Activated CD8-positive, alpha-beta T cell treated with anti-CD3 and anti-CD28 coated beads for 36 hours (primary cell): ENCODE results near the gene DCTN4. TPM values are rescaled to one million over a fixed set of nuclear protein-coding genes. Genes with fewer than 3 reads are reported as not detected.

ENCODE experiments used
- ATAC-seq: fragments of 200-7000 bp; cut with Tn5 transposase; one replicate; pipeline ENCODE4 v1.10.0; 2021; ENCODE audit warnings: mild to moderate bottlenecking, moderate library complexity
- CTCF ChIA-PET: fragments of 350-600 bp; sonication (Branson Sonifier 250); formaldehyde crosslinking; loops from one replicate; lab custom pipeline; 2021; ENCODE audit warnings: antibody characterized with exemption; lab: Charles Lee
- POLR2A ChIA-PET: fragments of 350-600 bp; sonication (Branson Sonifier 250); formaldehyde crosslinking; loops from one replicate; lab custom pipeline; 2021; ENCODE audit warnings: antibody characterized with exemption; lab: Charles Lee
- DNase-seq: peaks from one replicate; pipeline ENCODE4 v3.0.0-alpha.2; 2020
- H3K27ac Mint-ChIP-seq: one replicate; pipeline ENCODE4 v1.8.0; 2021; ENCODE audit warnings: mild to moderate bottlenecking, mixed read lengths
- H3K27me3 Mint-ChIP-seq: one replicate; pipeline ENCODE4 v1.8.0; 2021; ENCODE audit warnings: mixed read lengths
- H3K36me3 Mint-ChIP-seq: one replicate; pipeline ENCODE4 v1.8.0; 2021; ENCODE audit warnings: low read depth, mixed read lengths
- H3K4me1 Mint-ChIP-seq: one replicate; pipeline ENCODE4 v1.8.0; 2021; ENCODE audit warnings: low read depth, mixed read lengths
- H3K4me3 Mint-ChIP-seq: one replicate; pipeline ENCODE4 v1.8.0; 2021; ENCODE audit warnings: mild to moderate bottlenecking, moderate library complexity, mixed read lengths
- H3K9me3 Mint-ChIP-seq: one replicate; pipeline ENCODE4 v1.8.0; 2021; ENCODE audit warnings: mixed read lengths
- CTCF ChIP-seq: fragments of 200-600 bp; IDR thresholded peaks from one replicate; pipeline ENCODE4 v1.8.0; 2022; ENCODE audit warnings: antibody characterized with exemption, mild to moderate bottlenecking
- intact Hi-C: fragments of 100-400 bp; cut with micrococcal nuclease; formaldehyde crosslinking; loops from one replicate; pipeline ENCODE4 v1.10.0; 2022
- total RNA-seq, 2 experiments: library from RNA; stranded (reverse); gene quantifications; one replicate each; pipeline ENCODE4 v1.2.3, GENCODE V29; 2021

The DCTN4 gene
- total RNA-seq, 2 experiments from 2014 or later, result 30.1 to 35.5 TPM

- intact Hi-C loops, result loop anchor here (10.0 kb wide), 1 partner anchor 754 kb away; the partner anchor contains the start of genes HMGXB3 and TIGD6
- ATAC-seq (no peak), DNase-seq (no peak)
- TF ChIP-seq CTCF, result no peak
- Mint-ChIP-seq H3K27me3 (peaks cover 3% of the 10 kb centered on the region), H3K36me3 (peaks cover 24% of the 10 kb centered on the region), H3K4me1 (peaks cover 30% of the 10 kb centered on the region), H3K27ac (no peak overlapping the region), H3K4me3 (no peak overlapping the region), H3K9me3 (no peaks in the 10 kb centered on the region)
- POLR2A ChIA-PET, result interaction anchor here (0.6 to 2.6 kb wide), 5 partner anchors 19 to 352 kb away, joined by 3 to 7 read pairs (median 3); partner anchors contain the start of gene SMIM3
- CTCF ChIA-PET, result interaction anchor here (1.6 to 5.1 kb wide), 4 partner anchors 20 to 103 kb away, joined by 4 to 29 read pairs (median 7); partner anchors contain the start of genes IRGM, RBM22 and SMIM3
These were observed 442 bp upstream of the DCTN4 start for GRCh38 chr5:150759334-150759583.

- Mint-ChIP-seq H3K27ac (no peak overlapping the region), H3K36me3 (peaks cover 34% of the 10 kb centered on the region), H3K27me3 (peaks cover 3% of the 10 kb centered on the region), H3K4me1 (peaks cover 38% of the 10 kb centered on the region), H3K4me3 (no peak overlapping the region), H3K9me3 (no peaks in the 10 kb centered on the region)
- DNase-seq (peak; percentile 20), ATAC-seq (peak; percentile 7)
- CTCF ChIA-PET, result interaction anchor here (0.9 to 5.1 kb wide), 6 partner anchors 21 to 102 kb away, joined by 3 to 29 read pairs (median 4); partner anchors contain the start of genes IRGM, RBM22 and SMIM3
- POLR2A ChIA-PET, result interaction anchor here (1.0 to 2.6 kb wide), 7 partner anchors 20 to 88 kb away, joined by 3 to 9 read pairs (median 3); partner anchors contain the start of genes IRGM and SMIM3
- TF ChIP-seq CTCF, result no peak
- intact Hi-C loops, result loop anchor here (10.0 kb wide), 1 partner anchor 753 kb away; the partner anchor contains the start of genes HMGXB3 and TIGD6
These were observed 650 bp downstream of the DCTN4 start for GRCh38 chr5:150758203-150758530.

GRCh38 chr5:150757087-150757649, 1.6 kb downstream of the DCTN4 start:
- TF ChIP-seq CTCF, result no peak
- no peak overlapping the region for H3K4me3 Mint-ChIP-seq
- H3K9me3 Mint-ChIP-seq, result no peaks in the 10 kb centered on the region
- H3K36me3 Mint-ChIP-seq, result peaks cover 37% of the 10 kb centered on the region
- no peak for ATAC-seq
- peak overlapping the region; percentile 71 for H3K27ac Mint-ChIP-seq
- peaks cover 41% of the 10 kb centered on the region for H3K4me1 Mint-ChIP-seq
- H3K27me3 Mint-ChIP-seq, result no peaks in the 10 kb centered on the region
- intact Hi-C loops, result loop anchor here (10.0 kb wide), 1 partner anchor 752 kb away; the partner anchor contains the start of genes HMGXB3 and TIGD6
- ChIA-PET POLR2A (interaction anchor here (1.7 kb wide), 1 partner anchor 89 kb away, joined by 9 read pairs; the partner anchor contains the start of gene IRGM), CTCF (interaction anchor here (1.2 to 5.1 kb wide), 5 partner anchors 22 to 90 kb away, joined by 3 to 29 read pairs (median 4); partner anchors contain the start of genes IRGM, RBM22 and SMIM3)
- DNase-seq, result no peak

GRCh38 chr5:150753863-150754262, 5.0 kb downstream of the DCTN4 start:
- no peak for TF ChIP-seq CTCF
- no peaks in the 10 kb centered on the region for H3K27me3 Mint-ChIP-seq
- no peak overlapping the region for H3K27ac Mint-ChIP-seq
- ChIA-PET CTCF (interaction anchor here (1.0 to 1.4 kb wide), 3 partner anchors 25 to 53 kb away, joined by 3 to 5 read pairs (median 4); partner anchors contain the start of genes RBM22 and SMIM3), POLR2A (interaction anchor here (1.1 to 1.3 kb wide), 2 partner anchors 53 to 93 kb away, joined by 3 read pairs; partner anchors contain the start of genes IRGM and RBM22)
- peaks cover 52% of the 10 kb centered on the region for H3K36me3 Mint-ChIP-seq
- H3K4me3 Mint-ChIP-seq, result no peak overlapping the region
- ATAC-seq (no peak), DNase-seq (no peak)
- peaks cover 53% of the 10 kb centered on the region for H3K4me1 Mint-ChIP-seq
- H3K9me3 Mint-ChIP-seq, result no peaks in the 10 kb centered on the region
- intact Hi-C loops, result loop anchor here (10.0 kb wide), 1 partner anchor 749 kb away; the partner anchor contains the start of genes HMGXB3 and TIGD6
